SK-N-SH treated with all-trans-retinoic acid at 6 μM for 48 hours (cell line): Measurements from ENCODE around the gene DYNLRB1.

Source experiments
- BACH2 ChIP-seq: fragments of 250-450 bp; sonication (Bioruptor Pico); IDR thresholded peaks from 2 replicates; pipeline ENCODE4 v1.9.0; 2021; ENCODE audit warnings: mild to moderate bottlenecking, borderline replicate concordance
- CSDC2 ChIP-seq: fragments of 250-450 bp; sonication (Bioruptor Pico); IDR thresholded peaks from 2 replicates; pipeline ENCODE4 v1.5.0; 2020; ENCODE audit warnings: mild to moderate bottlenecking, moderate library complexity
- ESRRG ChIP-seq: fragments of 250-450 bp; sonication (Bioruptor Pico); IDR thresholded peaks from 2 replicates; pipeline ENCODE4 v1.6.1; 2021; ENCODE audit warnings: mild to moderate bottlenecking
- GLIS3 ChIP-seq: fragments of 250-450 bp; sonication (Bioruptor Pico); IDR thresholded peaks from 2 replicates; pipeline ENCODE4 v1.5.0; 2020; ENCODE audit warnings: mild to moderate bottlenecking, moderate library complexity
- ISL1 ChIP-seq: fragments of 250-450 bp; sonication (Bioruptor Pico); IDR thresholded peaks from 2 replicates; pipeline ENCODE4 v2.1.2; 2022; ENCODE audit warnings: mild to moderate bottlenecking, moderate library complexity
- RARB ChIP-seq: fragments of 250-450 bp; sonication (Bioruptor Pico); IDR thresholded peaks from 2 replicates; pipeline ENCODE4 v1.8.0; 2021; ENCODE audit warnings: mild to moderate bottlenecking, moderate library complexity
- SNAI2 ChIP-seq: fragments of 250-450 bp; sonication (Bioruptor Pico); IDR thresholded peaks from 2 replicates; pipeline ENCODE4 v1.5.0; 2020; ENCODE audit warnings: mild to moderate bottlenecking, moderate library complexity
- TCF4 ChIP-seq: fragments of 250-450 bp; sonication (Bioruptor Pico); IDR thresholded peaks from 2 replicates; pipeline ENCODE4 v1.8.0; 2021; ENCODE audit warnings: mild to moderate bottlenecking, moderate library complexity, borderline replicate concordance
- ZC3H10 ChIP-seq: fragments of 250-450 bp; sonication (Bioruptor Pico); IDR thresholded peaks from 2 replicates; pipeline ENCODE4 v1.5.1; 2021; ENCODE audit warnings: mild to moderate bottlenecking, moderate library complexity
- ZFP3 ChIP-seq: fragments of 250-450 bp; sonication (Bioruptor Pico); IDR thresholded peaks from 2 replicates; pipeline ENCODE4 v1.5.0; 2020; ENCODE audit warnings: mild to moderate bottlenecking, moderate library complexity
- ZFP30 ChIP-seq: fragments of 450-650 bp; formaldehyde crosslinking; IDR thresholded peaks from 2 replicates; pipeline ENCODE4 v1.5.0; 2022; ENCODE audit warnings: mild to moderate bottlenecking, moderate library complexity
- TF ChIP-seq, protein P1 (sequence below): fragments of 250-450 bp; sonication (Bioruptor Pico); IDR thresholded peaks from 2 replicates; pipeline ENCODE4 v1.5.1; 2020; ENCODE audit warnings: low read depth, mild to moderate bottlenecking, moderate library complexity
- TF ChIP-seq, protein P2 (sequence below): fragments of 250-450 bp; sonication (Bioruptor Pico); IDR thresholded peaks from 2 replicates; pipeline ENCODE4 v1.8.0; 2020; ENCODE audit warnings: mild to moderate bottlenecking, moderate library complexity, borderline replicate concordance

DNA sequence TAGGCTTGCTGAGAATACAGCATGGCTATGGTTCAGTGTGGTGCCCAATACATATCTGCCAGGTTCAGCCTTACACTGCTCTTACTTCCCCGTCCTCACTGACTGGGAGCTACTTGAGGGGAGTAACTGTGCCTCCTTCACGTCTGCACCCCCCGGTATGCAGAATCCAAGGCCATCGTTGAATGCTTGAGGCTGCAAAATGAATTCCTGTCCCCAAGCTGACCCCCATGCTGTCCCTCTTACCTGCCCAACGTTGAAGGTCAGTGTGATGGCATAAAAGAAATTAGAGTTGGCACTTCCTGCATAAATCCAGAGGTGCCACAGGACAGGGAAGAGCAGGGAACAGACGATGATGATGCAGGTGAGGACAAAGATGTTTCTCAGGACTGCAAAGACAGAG is 58.6 kb downstream of the DYNLRB1 start:
- TF ChIP-seq, protein P1, sequence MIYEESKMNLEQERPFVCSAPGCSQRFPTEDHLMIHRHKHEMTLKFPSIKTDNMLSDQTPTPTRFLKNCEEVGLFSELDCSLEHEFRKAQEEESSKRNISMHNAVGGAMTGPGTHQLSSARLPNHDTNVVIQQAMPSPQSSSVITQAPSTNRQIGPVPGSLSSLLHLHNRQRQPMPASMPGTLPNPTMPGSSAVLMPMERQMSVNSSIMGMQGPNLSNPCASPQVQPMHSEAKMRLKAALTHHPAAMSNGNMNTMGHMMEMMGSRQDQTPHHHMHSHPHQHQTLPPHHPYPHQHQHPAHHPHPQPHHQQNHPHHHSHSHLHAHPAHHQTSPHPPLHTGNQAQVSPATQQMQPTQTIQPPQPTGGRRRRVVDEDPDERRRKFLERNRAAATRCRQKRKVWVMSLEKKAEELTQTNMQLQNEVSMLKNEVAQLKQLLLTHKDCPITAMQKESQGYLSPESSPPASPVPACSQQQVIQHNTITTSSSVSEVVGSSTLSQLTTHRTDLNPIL (CRISPR knock-in tag): no peak
- TF ChIP-seq ZFP3 (CRISPR knock-in tag) (no peak), BACH2 (CRISPR knock-in tag) (no peak), RARB (CRISPR knock-in tag) (no peak), SNAI2 (no peak), ZC3H10 (CRISPR knock-in tag) (no peak), TCF4 (CRISPR knock-in tag) (no peak), GLIS3 (no peak), ZFP30 (CRISPR knock-in tag) (no peak), ISL1 (no peak), CSDC2 (CRISPR knock-in tag) (no peak), ESRRG (no peak)
- TF ChIP-seq, protein P2, sequence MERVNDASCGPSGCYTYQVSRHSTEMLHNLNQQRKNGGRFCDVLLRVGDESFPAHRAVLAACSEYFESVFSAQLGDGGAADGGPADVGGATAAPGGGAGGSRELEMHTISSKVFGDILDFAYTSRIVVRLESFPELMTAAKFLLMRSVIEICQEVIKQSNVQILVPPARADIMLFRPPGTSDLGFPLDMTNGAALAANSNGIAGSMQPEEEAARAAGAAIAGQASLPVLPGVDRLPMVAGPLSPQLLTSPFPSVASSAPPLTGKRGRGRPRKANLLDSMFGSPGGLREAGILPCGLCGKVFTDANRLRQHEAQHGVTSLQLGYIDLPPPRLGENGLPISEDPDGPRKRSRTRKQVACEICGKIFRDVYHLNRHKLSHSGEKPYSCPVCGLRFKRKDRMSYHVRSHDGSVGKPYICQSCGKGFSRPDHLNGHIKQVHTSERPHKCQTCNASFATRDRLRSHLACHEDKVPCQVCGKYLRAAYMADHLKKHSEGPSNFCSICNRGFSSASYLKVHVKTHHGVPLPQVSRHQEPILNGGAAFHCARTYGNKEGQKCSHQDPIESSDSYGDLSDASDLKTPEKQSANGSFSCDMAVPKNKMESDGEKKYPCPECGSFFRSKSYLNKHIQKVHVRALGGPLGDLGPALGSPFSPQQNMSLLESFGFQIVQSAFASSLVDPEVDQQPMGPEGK (CRISPR knock-in tag): no peak
